ENCODE measurements around the gene ASTN1. TPM values are rescaled to one million over a fixed set of nuclear protein-coding genes. Genes with fewer than 3 reads are reported as not detected.

The ASTN1 gene
- total and polyA plus RNA-seq, 9 of the 15 experiments (the other 6 are each of a cell fraction or from before 2014, with no cell fraction given) = 0.05 to 0.22 (median 0.18) TPM

- H3K36me3 ChIP-seq (ENCODE audit: control insufficient read depth, insufficient read depth, low read length) = no peaks in the 10 kb centered on the region
- FAIRE-seq (no peak), ATAC-seq (no peak), DNase-seq (ENCODE audit: extremely low read depth in 1 of 4, low spot score in 3 of 4) (no peak)
- no peak overlapping the region for H3K4me2 ChIP-seq (ENCODE audit: insufficient read depth, low read length)
- no peak overlapping the region for H3K9ac ChIP-seq (ENCODE audit: insufficient read depth in 1 of 2, low read depth in 2 of 2, low read length in 2 of 2)
- no peaks in the 10 kb centered on the region for H3K79me2 ChIP-seq (ENCODE audit: control insufficient read depth, insufficient read depth, low read length)
- no peak overlapping the region for H3K4me3 ChIP-seq
- 0% methylated on average over 3 of the region's 3 CpGs for WGBS (ENCODE audit: insufficient coverage, low coverage, missing lambda C conversion rate)
- in situ Hi-C loops (cut with MboI) = no loop called here
- no peaks in the 10 kb centered on the region for H3K9me3 ChIP-seq (replicated peaks; ENCODE audit: control insufficient read depth, insufficient read depth, low read depth, low read length)
- ChIA-PET CTCF (ENCODE audit: low intra/inter-chr PET ratio) (no interaction called here), POLR2A (no interaction called here)
- no peaks in the 10 kb centered on the region; a peak in 1 of 5 replicates for H3K27me3 ChIP-seq (ENCODE audit: control insufficient read depth in 2 of 2, insufficient read depth in 2 of 2, low read length in 2 of 2)
- no peak overlapping the region for H3K27ac ChIP-seq (ENCODE audit: extremely low read depth, low read depth, low read length)
- no peaks in the 10 kb centered on the region for H3K9me1 ChIP-seq (ENCODE audit: control insufficient read depth, insufficient read depth, low read length)
- H3K4me1 ChIP-seq (replicated peaks in 1 of 2; ENCODE audit: control insufficient read depth in 2 of 2, insufficient read depth in 2 of 2, low read length in 2 of 2) = no peaks in the 10 kb centered on the region
- BruUV-seq (replicated peaks) = no TSS peak
- intact Hi-C loops (cut with micrococcal nuclease) = no loop called here
- H4K20me1 ChIP-seq (replicated peaks; ENCODE audit: control insufficient read depth, insufficient read depth, low read length) = no peaks in the 10 kb centered on the region
- no peak overlapping the region for H2AFZ ChIP-seq (ENCODE audit: low read depth, low read length)
- no peak for TF ChIP-seq MCM5 (IDR thresholded peaks at IDR 0.05; ENCODE audit: low read depth)
- no peak for TF ChIP-seq CLOCK (CRISPR knock-in tag; IDR thresholded peaks at IDR 0.05; ENCODE audit: borderline replicate concordance)
- no peak for TF ChIP-seq KDM5B (IDR thresholded peaks at IDR 0.05; ENCODE audit: insufficient replicate concordance, low read depth, low read length)
- no peak for TF ChIP-seq ZBTB7A (IDR thresholded peaks at IDR 0.05; ENCODE audit: borderline replicate concordance, control insufficient read depth, low read depth, low read length)
- TF ChIP-seq KLF6 (CRISPR knock-in tag; IDR thresholded peaks at IDR 0.05; ENCODE audit: borderline replicate concordance) = no peak
- no peak for TF ChIP-seq ZNF445 (CRISPR knock-in tag; IDR thresholded peaks at IDR 0.05; ENCODE audit: low read depth)
- TF ChIP-seq ZHX1 (conservative IDR thresholded peaks at IDR 0.05; ENCODE audit: low read length) = no peak
- no peak for TF ChIP-seq ZFX (CRISPR knock-in tag; IDR thresholded peaks at IDR 0.05)
- no peak for TF ChIP-seq CREB5 (CRISPR knock-in tag; IDR thresholded peaks at IDR 0.05)
- no peak for TF ChIP-seq BRD9 (IDR thresholded peaks at IDR 0.05; ENCODE audit: low read depth, partially characterized antibody)
- no peak for TF ChIP-seq ZFP30 (CRISPR knock-in tag; IDR thresholded peaks at IDR 0.05; ENCODE audit: borderline replicate concordance)
- no peak for TF ChIP-seq PPARD (CRISPR knock-in tag; IDR thresholded peaks at IDR 0.05)
- no peak for TF ChIP-seq YY1 (IDR thresholded peaks at IDR 0.05; ENCODE audit: borderline replicate concordance in 1 of 3, control insufficient read depth in 1 of 3, extremely low read depth in 1 of 3, insufficient read depth in 3 of 3, insufficient read length in 1 of 3, insufficient replicate concordance in 2 of 3, low read depth in 1 of 3, low read length in 2 of 3)
Measured at GRCh38 chr1:177145106-177146070, 19.1 kb downstream of the ASTN1 start.

All from K562 (cell line).